Lower leg skin (tissue), 3 donors: ENCODE data around the gene ERBB2.

Source experiments
- CTCF ChIP-seq, 3 donors: fragments of 450-650 bp; IDR thresholded peaks; one replicate each; pipeline ENCODE4 v1.5.1; 2016; ENCODE audit warnings: antibody characterized with exemption in 3 of 3, mild to moderate bottlenecking in 3 of 3, moderate library complexity in 2 of 3
- POLR2A ChIP-seq, 2 donors: fragments of 450-650 bp; IDR thresholded peaks; one replicate each; pipeline ENCODE4 v1.6.1; 2016 to 2017; ENCODE audit warnings: antibody characterized with exemption in 2 of 2, mild to moderate bottlenecking in 1 of 2, moderate library complexity in 1 of 2

GRCh38 chr17:39688945-39689344, 10.9 kb upstream of the ERBB2 start:
- TF ChIP-seq CTCF (IDR thresholded peaks at IDR 0.05) (no peak), POLR2A (IDR thresholded peaks at IDR 0.05) (no peak)
